ENCODE results near the gene CCDC86. TPM values are rescaled to one million over a fixed set of nuclear protein-coding genes. Genes with fewer than 3 reads are reported as not detected.

Gene CCDC86
- total RNA-seq, 1 donor from 2014 or later = 3.3 TPM

GRCh38 chr11:60879971-60880588 is 38.2 kb downstream of the CCDC86 start:
- TF ChIP-seq CTCF (IDR thresholded peaks at IDR 0.05) (no peak), EZH2phosphoT487 (IDR thresholded peaks at IDR 0.05) (no peak), EZH2 (IDR thresholded peaks at IDR 0.05) (no peak)
- Histone ChIP-seq H3K9ac (no peak overlapping the region), H3K79me2 (ENCODE audit: low read depth) (no peaks in the 10 kb centered on the region), H3F3A (ENCODE audit: low read depth) (no peaks in the 10 kb centered on the region), H3K4me1 (no peaks in the 10 kb centered on the region), H3K36me3 (no peaks in the 10 kb centered on the region), H3K4me3 (no peak overlapping the region), H3K9me3 (ENCODE audit: low read depth) (no peaks in the 10 kb centered on the region), H3K27ac (no peak overlapping the region), H3K27me3 (no peaks in the 10 kb centered on the region), H4K20me1 (ENCODE audit: low read depth) (no peaks in the 10 kb centered on the region), H3K4me2 (no peak overlapping the region), H2AFZ (replicated peaks) (no peak overlapping the region)
- no peak for DNase-seq (ENCODE audit: low spot score)
- Mint-ChIP-seq H3K27ac (no peak overlapping the region), H3K4me1 (peaks cover 22% of the 10 kb centered on the region), H3K4me3 (no peak overlapping the region), H3K9me3 (no peaks in the 10 kb centered on the region), H3K27me3 (ENCODE audit: insufficient read depth, low read depth) (peaks cover 2% of the 10 kb centered on the region), H3K36me3 (peaks cover 11% of the 10 kb centered on the region)

GRCh38 chr11:60880643-60881282 is 38.9 kb downstream of the CCDC86 start:
- Mint-ChIP-seq H3K36me3 (peaks cover 13% of the 10 kb centered on the region), H3K4me3 (peak overlapping the region; percentile 3), H3K4me1 (peaks cover 22% of the 10 kb centered on the region), H3K27ac (peak overlapping the region; percentile 51), H3K9me3 (peaks cover 2% of the 10 kb centered on the region), H3K27me3 (ENCODE audit: insufficient read depth, low read depth) (peaks cover 2% of the 10 kb centered on the region)
- Histone ChIP-seq H3K27ac (no peak overlapping the region), H4K20me1 (ENCODE audit: low read depth) (no peaks in the 10 kb centered on the region), H3K36me3 (no peaks in the 10 kb centered on the region), H3K4me3 (no peak overlapping the region), H3K9ac (no peak overlapping the region), H3K4me1 (no peaks in the 10 kb centered on the region), H3K4me2 (no peak overlapping the region), H3K9me3 (ENCODE audit: low read depth) (no peaks in the 10 kb centered on the region), H3K27me3 (no peaks in the 10 kb centered on the region), H3K79me2 (ENCODE audit: low read depth) (no peaks in the 10 kb centered on the region), H3F3A (ENCODE audit: low read depth) (no peaks in the 10 kb centered on the region), H2AFZ (replicated peaks) (no peak overlapping the region)
- TF ChIP-seq EZH2 (IDR thresholded peaks at IDR 0.05) = no peak
- TF ChIP-seq EZH2phosphoT487 (IDR thresholded peaks at IDR 0.05) = no peak
- no peak for TF ChIP-seq CTCF (IDR thresholded peaks at IDR 0.05)
- DNase-seq (ENCODE audit: low spot score) = no peak

DNA sequence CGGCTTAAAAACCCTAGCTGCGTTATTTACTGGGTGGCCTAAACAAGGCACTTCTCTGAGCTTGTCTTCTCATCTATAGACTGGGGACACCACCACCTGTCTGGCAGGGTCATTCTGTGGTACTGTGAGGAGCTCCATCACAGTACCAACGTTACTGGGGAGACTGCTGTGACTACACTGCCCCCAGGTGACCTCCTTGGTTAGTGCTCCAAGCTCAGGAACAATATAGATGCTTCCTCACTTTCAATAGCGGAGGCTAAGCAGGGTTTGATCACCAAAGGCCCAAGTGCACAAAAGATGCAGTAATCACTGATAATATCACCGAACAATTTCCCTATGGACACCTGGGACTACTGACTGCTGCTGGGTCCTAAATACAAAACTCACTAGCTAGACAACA is 45.6 kb downstream of the CCDC86 start:
- H3K9me3 Mint-ChIP-seq = peaks cover 2% of the 10 kb centered on the region
- no peak overlapping the region for H3K4me3 Mint-ChIP-seq
- no peaks in the 10 kb centered on the region for H3F3A ChIP-seq (ENCODE audit: low read depth)
- H3K4me1 Mint-ChIP-seq = no peaks in the 10 kb centered on the region
- peaks cover 2% of the 10 kb centered on the region for H3K27me3 Mint-ChIP-seq (ENCODE audit: insufficient read depth, low read depth)
- H3K27ac Mint-ChIP-seq = no peak overlapping the region
- H3K27ac ChIP-seq = no peak overlapping the region
- no peaks in the 10 kb centered on the region for H4K20me1 ChIP-seq (ENCODE audit: low read depth)
- H3K4me2 ChIP-seq = no peak overlapping the region
- peak; percentile 70 for DNase-seq (ENCODE audit: low spot score)
- no peak overlapping the region for H2AFZ ChIP-seq (replicated peaks)
- H3K9ac ChIP-seq = no peak overlapping the region
- H3K4me3 ChIP-seq = no peak overlapping the region
- no peaks in the 10 kb centered on the region for H3K36me3 ChIP-seq
- no peaks in the 10 kb centered on the region for H3K9me3 ChIP-seq (ENCODE audit: low read depth)
- no peaks in the 10 kb centered on the region for H3K79me2 ChIP-seq (ENCODE audit: low read depth)
- H3K27me3 ChIP-seq = no peaks in the 10 kb centered on the region
- TF ChIP-seq CTCF (IDR thresholded peaks at IDR 0.05) (peak; percentile 66), EZH2phosphoT487 (IDR thresholded peaks at IDR 0.05) (no peak)
- no peaks in the 10 kb centered on the region for H3K4me1 ChIP-seq
- peaks cover 21% of the 10 kb centered on the region for H3K36me3 Mint-ChIP-seq
